NCI-H446 (cell line): ENCODE results near the gene GATA5.

ENCODE experiments used
- DNase-seq, 2 experiments: peaks; one replicate each; lab custom pipeline; 2025; lab: John Stamatoyannopoulos, UW

Gene GATA5

GRCh38 chr20:62415354-62416111, 60.3 kb downstream of the GATA5 start:
- DNase-seq: no peak

GRCh38 chr20:62413896-62414481, 61.8 kb downstream of the GATA5 start:
- DNase-seq: no peak
